HG02943 (cell line): Measurements from ENCODE around the gene CHIA.

Experiments
- ATAC-seq: cut with Tn5 transposase; IDR thresholded peaks from one replicate; pipeline ENCODE4 v1.9.1; 2021; ENCODE audit warnings: mild to moderate bottlenecking, low read depth, moderate library complexity; ENCODE audit not compliant: unreplicated experiment

Gene CHIA

DNA sequence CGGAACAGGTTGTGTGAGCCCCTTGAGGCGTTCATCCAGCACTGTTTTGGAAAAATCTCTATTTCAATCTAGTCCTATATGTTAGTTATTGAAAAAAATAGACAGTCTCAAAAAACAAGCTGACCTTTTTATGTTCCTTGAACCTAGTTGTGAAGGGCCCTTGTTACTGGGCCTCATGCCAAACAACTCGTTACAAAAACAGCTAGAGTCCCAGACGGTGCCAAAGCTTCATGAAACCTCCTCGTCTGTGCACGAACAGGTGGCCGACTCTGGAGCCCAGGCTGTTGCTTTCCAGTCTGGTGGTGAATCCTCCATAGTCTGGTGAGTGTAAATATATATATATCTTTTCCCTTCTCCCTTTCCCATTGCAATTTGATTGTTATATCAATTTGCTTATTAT lies at the start of gene CHIA:
Gene CHIA, plus strand, starts transcription at position 222 of the 400 bp plus-strand sequence. CDS start 19,617 bp downstream, outside the sequence.
- ATAC-seq: no peak

- no peak for ATAC-seq
These were observed 48.9 kb upstream of the CHIA start for GRCh38 chr1:111241797-111242196.

GRCh38 chr1:111242805-111243523 lies 47.7 kb upstream of the CHIA start:
- ATAC-seq: no peak

- ATAC-seq: no peak
These were observed 43.4 kb upstream of the CHIA start for GRCh38 chr1:111247125-111247838.

DNA sequence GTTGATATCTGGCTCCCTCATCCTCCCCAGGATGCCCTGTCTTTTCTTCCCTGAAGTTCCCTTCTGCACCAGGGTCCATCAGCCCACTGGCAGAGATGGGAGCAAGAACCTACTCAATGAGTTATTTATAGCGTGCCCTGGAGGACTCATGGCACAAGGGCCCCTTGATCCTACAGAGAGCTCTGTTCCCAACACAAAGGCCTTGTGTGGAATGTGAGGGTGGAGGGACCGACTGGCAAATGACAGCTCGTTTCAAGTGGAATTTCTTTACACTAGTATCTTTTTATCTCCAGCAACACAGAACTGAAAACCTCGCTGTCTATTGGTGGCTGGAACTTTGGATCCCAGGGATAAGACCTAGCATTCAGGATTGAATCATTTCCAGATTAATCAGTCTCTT lies 40.7 kb upstream of the CHIA start:
- no peak for ATAC-seq

DNA sequence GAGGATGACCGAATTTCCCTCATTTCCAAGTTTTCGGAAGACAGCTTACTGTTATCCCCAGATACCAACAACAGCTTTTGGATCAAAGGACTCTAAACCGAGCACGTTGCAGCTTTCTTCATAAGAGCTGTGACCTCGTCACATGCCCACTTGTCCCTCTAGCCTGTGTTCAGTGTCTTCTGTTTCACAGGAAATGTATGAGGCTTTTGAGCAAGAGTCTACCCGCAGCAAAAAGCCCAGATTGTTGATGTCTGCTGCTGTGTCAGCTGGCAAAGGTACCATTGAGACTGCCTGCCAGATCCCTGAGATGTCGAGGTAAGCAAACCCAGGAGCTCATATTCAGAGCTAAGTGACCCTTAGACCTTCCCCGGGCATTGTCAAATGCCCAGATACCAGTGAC lies 39.1 kb upstream of the CHIA start:
- ATAC-seq: no peak

GRCh38 chr1:111252786-111253185 lies 37.9 kb upstream of the CHIA start:
- ATAC-seq: no peak

DNA sequence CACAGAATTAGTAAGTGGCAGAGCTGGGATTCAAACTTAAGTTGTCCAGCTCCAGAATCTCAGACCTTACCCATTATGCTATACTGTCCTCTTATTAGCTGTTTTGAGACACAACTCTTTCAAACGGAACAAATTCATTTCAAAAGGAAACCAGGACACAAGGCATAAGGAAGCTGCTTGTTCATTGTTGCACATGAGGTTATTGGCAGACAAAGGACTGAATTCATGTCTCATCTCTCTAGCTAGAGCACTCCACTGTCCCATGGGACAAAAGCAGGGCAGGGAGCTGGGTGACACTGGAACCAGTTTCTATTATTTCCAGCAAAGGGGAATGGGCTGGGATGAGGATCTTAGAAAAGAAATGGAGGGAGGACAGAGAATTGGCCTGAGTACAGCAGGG lies 36.8 kb upstream of the CHIA start:
- ATAC-seq: no peak

DNA sequence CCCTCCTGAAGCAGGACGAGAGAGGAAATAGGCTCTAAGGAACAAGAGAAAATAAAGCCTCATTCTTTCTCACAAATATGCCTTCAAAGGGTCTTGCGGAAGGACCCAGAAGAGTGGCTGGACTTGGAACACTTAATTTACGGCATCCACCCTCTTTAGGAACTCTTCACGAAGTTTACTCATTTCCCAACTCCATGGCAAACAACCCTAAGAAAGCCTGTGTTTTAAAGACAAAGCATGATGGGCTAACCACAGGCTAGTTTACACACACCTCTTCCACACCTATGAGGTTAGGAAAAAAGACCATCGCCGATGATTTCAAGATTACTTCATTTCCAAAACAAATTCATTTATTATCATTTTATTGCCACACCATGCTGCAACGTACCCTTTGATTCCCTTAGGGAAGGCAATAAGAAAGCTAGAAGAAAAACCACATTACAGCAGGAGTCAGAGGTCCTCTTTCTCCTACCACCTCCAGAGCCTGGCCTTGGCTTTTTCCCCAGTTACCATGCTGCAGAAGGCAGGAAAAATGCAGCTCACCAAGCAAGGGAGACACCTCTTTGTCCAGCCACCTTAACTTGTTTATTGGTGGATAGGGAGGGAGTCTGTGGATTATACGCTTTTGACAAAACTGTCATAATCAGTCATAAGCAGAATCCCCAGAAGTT lies 33.5 kb upstream of the CHIA start:
- ATAC-seq: no peak

DNA sequence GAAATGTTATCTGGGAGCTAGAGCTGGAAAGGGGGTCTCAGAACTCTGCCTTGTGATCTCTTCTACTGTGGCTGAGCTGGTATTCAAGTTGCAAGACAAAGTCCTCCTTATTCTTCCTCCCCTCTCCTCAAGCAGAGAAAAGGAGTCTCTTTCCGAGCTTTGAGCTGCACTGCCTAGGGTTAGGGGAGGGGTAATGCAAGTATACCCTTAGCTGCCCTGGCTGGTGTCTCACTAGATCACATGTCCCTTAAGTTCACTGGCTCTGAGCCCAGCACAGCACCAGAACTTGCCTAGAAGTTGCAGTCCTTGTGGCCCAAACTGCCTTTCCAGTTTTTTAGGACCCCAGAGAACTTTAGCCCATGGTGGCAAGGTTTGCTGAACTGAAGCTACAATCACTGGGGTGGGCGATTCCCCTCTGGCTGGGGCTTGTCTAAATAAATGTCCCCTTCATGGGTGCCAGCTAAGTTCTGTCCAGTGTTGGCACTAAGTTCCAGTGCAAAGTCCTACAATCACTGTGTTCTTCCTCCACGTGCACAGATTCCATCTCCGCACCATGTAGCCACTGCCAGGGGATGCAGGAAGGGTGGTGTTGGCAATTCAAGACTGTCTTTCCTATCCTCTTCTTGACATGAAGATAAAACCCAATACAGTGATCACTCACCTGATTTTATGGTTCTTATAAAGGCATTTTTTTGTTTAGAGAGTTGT lies 22.7 kb upstream of the CHIA start:
- ATAC-seq: no peak

DNA sequence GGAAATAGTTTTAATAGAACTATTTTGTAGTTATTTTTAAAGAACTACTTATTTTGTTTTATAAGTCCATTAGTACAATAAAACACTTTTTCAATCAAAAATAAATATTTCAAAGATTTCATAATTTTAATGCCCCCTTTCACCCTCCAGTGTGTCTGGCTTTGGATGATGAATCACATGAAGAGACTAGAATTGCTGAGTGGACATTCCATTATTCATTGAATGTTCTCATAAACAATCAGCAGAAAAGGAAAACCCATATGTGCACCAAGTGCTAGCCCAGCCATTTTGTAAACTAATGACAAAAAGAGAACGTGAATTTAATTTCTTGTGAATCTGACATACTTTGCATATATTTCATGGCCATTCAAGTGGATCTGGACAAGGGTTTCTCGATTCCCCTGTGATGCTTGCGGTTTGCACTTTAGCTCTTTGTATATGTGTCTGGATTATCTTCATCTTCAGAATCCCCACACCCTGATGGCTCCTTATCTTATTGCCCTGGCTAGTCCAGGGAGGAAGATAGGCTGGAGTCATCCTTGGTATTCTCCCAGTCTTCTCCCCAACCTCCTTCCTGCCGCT lies 20.7 kb upstream of the CHIA start:
- ATAC-seq: no peak

GRCh38 chr1:111270771-111271463 lies 19.7 kb upstream of the CHIA start:
- no peak for ATAC-seq

- ATAC-seq: no peak
These were observed 19.2 kb upstream of the CHIA start for GRCh38 chr1:111271464-111271801.

GRCh38 chr1:111272081-111272480 lies 18.6 kb upstream of the CHIA start:
- no peak for ATAC-seq

GRCh38 chr1:111274653-111275052 lies 16.0 kb upstream of the CHIA start:
- ATAC-seq: no peak

GRCh38 chr1:111275079-111275478 lies 15.6 kb upstream of the CHIA start:
- no peak for ATAC-seq

GRCh38 chr1:111275780-111276433 lies 14.7 kb upstream of the CHIA start:
- ATAC-seq: no peak

DNA sequence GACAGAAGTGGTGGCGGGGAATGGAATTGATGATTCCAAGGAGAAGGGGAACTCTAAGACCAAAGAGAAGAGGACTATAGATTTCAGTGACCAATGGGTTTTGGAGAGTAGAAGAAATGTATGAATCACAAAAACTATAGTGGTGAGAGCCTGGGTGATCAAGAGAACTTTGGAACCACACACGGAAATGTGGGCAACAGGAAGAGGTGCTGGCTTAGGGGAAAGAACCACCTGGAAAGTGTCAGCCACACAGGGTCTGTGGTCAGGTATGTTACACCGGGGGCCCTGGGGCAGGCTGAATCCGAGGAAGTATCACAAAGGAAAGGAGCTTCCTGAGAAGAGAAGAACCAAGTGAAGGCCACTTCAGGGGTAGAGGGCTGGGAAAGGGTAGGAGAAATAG lies 11.5 kb upstream of the CHIA start:
- no peak for ATAC-seq

DNA sequence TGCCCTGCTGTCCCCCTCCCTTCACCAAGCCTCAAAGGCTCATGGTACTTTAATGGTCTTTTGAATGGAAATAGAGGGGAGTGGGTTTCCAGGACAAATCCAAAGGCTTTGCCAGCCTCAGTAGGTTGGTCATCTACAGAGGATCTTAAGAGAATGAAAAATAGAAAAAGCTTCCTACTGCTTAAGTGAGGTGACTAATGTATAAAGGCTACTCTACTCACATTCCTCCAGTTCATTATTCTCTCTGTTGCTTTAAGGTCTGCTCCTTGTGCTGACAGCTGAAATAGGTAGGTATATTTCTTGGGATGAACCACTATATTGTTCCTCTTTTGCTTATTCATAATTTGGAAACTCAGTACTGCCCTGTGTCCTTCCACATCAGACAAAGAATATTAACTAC lies 10.4 kb upstream of the CHIA start:
- ATAC-seq: no peak

- no peak for ATAC-seq
These were observed 9.2 kb upstream of the CHIA start for GRCh38 chr1:111281411-111281810.
